WTC11 (cell line): ENCODE results near the gene CCDC138. TPM values are rescaled to one million over a fixed set of nuclear protein-coding genes. Genes with fewer than 3 reads are reported as not detected.

Experiments
- ATAC-seq: fragments of 200-7000 bp; cut with Tn5 transposase; 2 replicates; pipeline ENCODE4 v1.10.0; 2021; ENCODE audit warnings: mild to moderate bottlenecking, moderate library complexity
- CTCF ChIA-PET: fragments of 300-600 bp; sonication (Branson Sonifier 250); formaldehyde crosslinking; loops from one replicate; lab custom pipeline; 2021; ENCODE audit warnings: antibody characterized with exemption; lab: Charles Lee
- POLR2A ChIA-PET: fragments of 350-600 bp; sonication (Branson Sonifier 250); formaldehyde crosslinking; loops from one replicate; lab custom pipeline; 2021; ENCODE audit warnings: antibody characterized with exemption; lab: Charles Lee
- DNase-seq: peaks from one replicate; pipeline ENCODE4 v3.0.0; 2021; ENCODE audit warnings: low spot score
- H3K27ac Mint-ChIP-seq: 2 replicates; pipeline ENCODE4 v1.8.0; 2021; ENCODE audit warnings: mixed read lengths
- H3K27me3 Mint-ChIP-seq: 2 replicates; pipeline ENCODE4 v1.8.0; 2021; ENCODE audit warnings: low read depth, mild to moderate bottlenecking, moderate library complexity, mixed read lengths
- H3K36me3 Mint-ChIP-seq: 2 replicates; pipeline ENCODE4 v1.8.0; 2021; ENCODE audit warnings: mixed read lengths
- H3K4me1 Mint-ChIP-seq: 2 replicates; pipeline ENCODE4 v1.8.0; 2022; ENCODE audit warnings: mixed read lengths
- H3K4me3 Mint-ChIP-seq: 2 replicates; pipeline ENCODE4 v1.8.0; 2021; ENCODE audit warnings: mild to moderate bottlenecking, moderate library complexity, mixed read lengths
- H3K9me3 Mint-ChIP-seq: 2 replicates; pipeline ENCODE4 v1.8.0; 2021; ENCODE audit warnings: mixed read lengths
- ATF3 ChIP-seq: sonication (generic); formaldehyde crosslinking; conservative IDR thresholded peaks from 2 replicates; pipeline ENCODE4 v1.8.1; 2022; ENCODE audit warnings: mild to moderate bottlenecking, missing genetic modification reagents
- ATF6 ChIP-seq: sonication (generic); formaldehyde crosslinking; IDR thresholded peaks from 2 replicates; pipeline ENCODE4 v1.8.1; 2023; ENCODE audit warnings: mild to moderate bottlenecking, missing genetic modification reagents
- CBFB ChIP-seq: sonication (generic); formaldehyde crosslinking; IDR thresholded peaks from 2 replicates; pipeline ENCODE4 v1.8.1; 2022; ENCODE audit warnings: mild to moderate bottlenecking, low read depth, missing genetic modification reagents
- E2F1 ChIP-seq: sonication (generic); formaldehyde crosslinking; IDR thresholded peaks from 2 replicates; pipeline ENCODE4 v1.8.0; 2022; ENCODE audit warnings: mild to moderate bottlenecking, missing genetic modification reagents
- FOXP4 ChIP-seq: sonication (generic); formaldehyde crosslinking; IDR thresholded peaks from 2 replicates; pipeline ENCODE4 v1.8.0; 2022; ENCODE audit warnings: mild to moderate bottlenecking, missing genetic modification reagents
- JUN ChIP-seq: sonication (generic); formaldehyde crosslinking; IDR thresholded peaks from 2 replicates; pipeline ENCODE4 v1.8.0; 2023; ENCODE audit warnings: mild to moderate bottlenecking, missing genetic modification reagents
- NFE2L1 ChIP-seq: sonication (generic); formaldehyde crosslinking; IDR thresholded peaks from 2 replicates; pipeline ENCODE4 v1.8.1; 2023; ENCODE audit warnings: missing genetic modification reagents
- NR2C2 ChIP-seq: sonication (generic); formaldehyde crosslinking; IDR thresholded peaks from 2 replicates; pipeline ENCODE4 v1.8.0; 2022; ENCODE audit warnings: mild to moderate bottlenecking, missing genetic modification reagents
- NR3C1 ChIP-seq: sonication (generic); formaldehyde crosslinking; conservative IDR thresholded peaks from 2 replicates; pipeline ENCODE4 v1.8.1; 2023; ENCODE audit warnings: low read depth, mild to moderate bottlenecking, missing genetic modification reagents
- OVOL2 ChIP-seq: fragments of 250-450 bp; sonication (Bioruptor Pico); IDR thresholded peaks from 2 replicates; pipeline ENCODE4 v1.9.0; 2021; ENCODE audit warnings: mild to moderate bottlenecking, borderline replicate concordance
- PRRX2 ChIP-seq: fragments of 250-450 bp; sonication (Bioruptor Pico); IDR thresholded peaks from 2 replicates; pipeline ENCODE4 v1.8.0; 2021; ENCODE audit warnings: mild to moderate bottlenecking
- RORB ChIP-seq: fragments of 250-450 bp; sonication (Bioruptor Pico); IDR thresholded peaks from 2 replicates; pipeline ENCODE4 v1.9.0; 2021; ENCODE audit warnings: mild to moderate bottlenecking
- ZNF232 ChIP-seq: sonication (generic); formaldehyde crosslinking; IDR thresholded peaks from 2 replicates; pipeline ENCODE4 v1.8.0; 2022; ENCODE audit warnings: mild to moderate bottlenecking, missing genetic modification reagents
- ZNF281 ChIP-seq: sonication (generic); formaldehyde crosslinking; IDR thresholded peaks from 2 replicates; pipeline ENCODE4 v1.8.0; 2023; ENCODE audit warnings: mild to moderate bottlenecking, missing genetic modification reagents
- ZNF396 ChIP-seq: fragments of 250-450 bp; sonication (Bioruptor Pico); IDR thresholded peaks from 2 replicates; pipeline ENCODE4 v1.8.0; 2021; ENCODE audit warnings: mild to moderate bottlenecking, moderate library complexity, borderline replicate concordance
- ZNF425 ChIP-seq: fragments of 250-450 bp; sonication (Bioruptor Pico); conservative IDR thresholded peaks from 2 replicates; pipeline ENCODE4 v1.9.0; 2021; ENCODE audit warnings: mild to moderate bottlenecking
- ZNF512 ChIP-seq: sonication (generic); formaldehyde crosslinking; IDR thresholded peaks from 2 replicates; pipeline ENCODE4 v1.8.1; 2022; ENCODE audit warnings: missing genetic modification reagents, borderline replicate concordance
- total RNA-seq: library from RNA; stranded (reverse); gene quantifications from 3 replicates; pipeline ENCODE4 v1.2.3, GENCODE V29; 2021

Gene CCDC138
- total RNA-seq, 1 experiment from 2014 or later: 23.5 TPM

GRCh38 chr2:108823286-108823685 lies 36.7 kb downstream of the CCDC138 start:
- no peak overlapping the region for H3K27ac Mint-ChIP-seq
- no peaks in the 10 kb centered on the region for H3K9me3 Mint-ChIP-seq
- no peaks in the 10 kb centered on the region for H3K27me3 Mint-ChIP-seq
- CTCF ChIA-PET: interaction anchor here (1.2 kb wide), 1 partner anchor 179 kb away, joined by 3 read pairs; no protein-coding TSS in a partner anchor
- POLR2A ChIA-PET: interaction anchor here (0.7 kb wide), 1 partner anchor 405 kb away, joined by 3 read pairs; no protein-coding TSS in a partner anchor
- TF ChIP-seq NR3C1 (CRISPR knock-in tag): no peak
- TF ChIP-seq FOXP4 (CRISPR knock-in tag): no peak
- no peak for TF ChIP-seq E2F1 (CRISPR knock-in tag)
- no peak for TF ChIP-seq RORB (CRISPR knock-in tag)
- TF ChIP-seq ZNF396 (CRISPR knock-in tag): no peak
- TF ChIP-seq PRRX2 (CRISPR knock-in tag): no peak
- TF ChIP-seq ZNF232 (CRISPR knock-in tag): no peak
- no peak for TF ChIP-seq ATF3
- no peak for TF ChIP-seq ZNF281 (CRISPR knock-in tag)
- no peak for TF ChIP-seq CBFB
- ATAC-seq: no peak
- H3K4me3 Mint-ChIP-seq: no peak overlapping the region
- no peaks in the 10 kb centered on the region for H3K4me1 Mint-ChIP-seq
- peaks cover 29% of the 10 kb centered on the region for H3K36me3 Mint-ChIP-seq
- no peak for DNase-seq

- POLR2A ChIA-PET: no interaction called here
- no peak overlapping the region for H3K27ac Mint-ChIP-seq
- H3K9me3 Mint-ChIP-seq: no peaks in the 10 kb centered on the region
- no peak overlapping the region for H3K4me3 Mint-ChIP-seq
- H3K27me3 Mint-ChIP-seq: no peaks in the 10 kb centered on the region
- CTCF ChIA-PET: interaction anchor here (1.6 kb wide), 1 partner anchor 177 kb away, joined by 4 read pairs; no protein-coding TSS in a partner anchor
- ATAC-seq: no peak
- H3K4me1 Mint-ChIP-seq: no peaks in the 10 kb centered on the region
- DNase-seq: no peak
- H3K36me3 Mint-ChIP-seq: peaks cover 21% of the 10 kb centered on the region
- no peak for TF ChIP-seq ZNF425 (CRISPR knock-in tag)
- no peak for TF ChIP-seq JUN (CRISPR knock-in tag)
- TF ChIP-seq NFE2L1 (CRISPR knock-in tag): no peak
- no peak for TF ChIP-seq E2F1 (CRISPR knock-in tag)
- no peak for TF ChIP-seq ATF6 (CRISPR knock-in tag)
- TF ChIP-seq ZNF281 (CRISPR knock-in tag): no peak
- TF ChIP-seq NR2C2 (CRISPR knock-in tag): no peak
- TF ChIP-seq ZNF512: no peak
- no peak for TF ChIP-seq OVOL2
Measured at GRCh38 chr2:108824316-108825070, 37.9 kb downstream of the CCDC138 start.
